OCI-LY3 (cell line): Measurements from ENCODE around the gene BICRA.

Source experiments
- EZH2phosphoT487 ChIP-seq: fragments of 200-600 bp; shearing (Covaris generic); IDR thresholded peaks from 2 replicates; pipeline ENCODE4 v1.6.1; 2018; ENCODE audit warnings: antibody characterized with exemption, mixed run types, low read depth
- TF ChIP-seq, protein P1 (sequence below): fragments of 200-600, 300-600 bp; sonication (generic); IDR thresholded peaks from 2 replicates; pipeline ENCODE4 v1.5.1; 2014; ENCODE audit warnings: antibody characterized with exemption, low read length, low read depth

DNA sequence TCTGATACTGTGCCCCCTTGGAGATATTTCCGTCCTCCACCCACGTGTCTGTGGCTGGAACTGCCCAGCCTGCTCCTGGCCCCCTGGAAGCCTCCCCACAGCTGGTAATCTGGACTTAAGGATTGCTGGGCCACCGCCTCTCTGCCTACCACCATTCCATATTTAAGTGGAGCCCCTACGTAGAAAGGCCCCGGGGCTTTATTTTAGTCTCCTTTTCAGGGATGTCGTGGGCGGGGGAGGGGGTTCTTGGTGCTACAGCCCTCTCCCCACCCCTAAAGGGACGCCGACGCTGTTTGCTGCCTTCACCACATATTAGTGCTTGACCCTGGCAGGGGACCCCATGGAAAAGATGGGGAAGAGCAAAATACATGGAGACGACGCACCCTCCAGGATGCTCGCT lies 133.7 kb downstream of the BICRA start:
- TF ChIP-seq, protein P1, sequence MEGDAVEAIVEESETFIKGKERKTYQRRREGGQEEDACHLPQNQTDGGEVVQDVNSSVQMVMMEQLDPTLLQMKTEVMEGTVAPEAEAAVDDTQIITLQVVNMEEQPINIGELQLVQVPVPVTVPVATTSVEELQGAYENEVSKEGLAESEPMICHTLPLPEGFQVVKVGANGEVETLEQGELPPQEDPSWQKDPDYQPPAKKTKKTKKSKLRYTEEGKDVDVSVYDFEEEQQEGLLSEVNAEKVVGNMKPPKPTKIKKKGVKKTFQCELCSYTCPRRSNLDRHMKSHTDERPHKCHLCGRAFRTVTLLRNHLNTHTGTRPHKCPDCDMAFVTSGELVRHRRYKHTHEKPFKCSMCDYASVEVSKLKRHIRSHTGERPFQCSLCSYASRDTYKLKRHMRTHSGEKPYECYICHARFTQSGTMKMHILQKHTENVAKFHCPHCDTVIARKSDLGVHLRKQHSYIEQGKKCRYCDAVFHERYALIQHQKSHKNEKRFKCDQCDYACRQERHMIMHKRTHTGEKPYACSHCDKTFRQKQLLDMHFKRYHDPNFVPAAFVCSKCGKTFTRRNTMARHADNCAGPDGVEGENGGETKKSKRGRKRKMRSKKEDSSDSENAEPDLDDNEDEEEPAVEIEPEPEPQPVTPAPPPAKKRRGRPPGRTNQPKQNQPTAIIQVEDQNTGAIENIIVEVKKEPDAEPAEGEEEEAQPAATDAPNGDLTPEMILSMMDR = no peak
- TF ChIP-seq EZH2phosphoT487 = no peak
